Skin of body (tissue), 2 donors: ENCODE data around the gene DDX3X. TPM values are rescaled to one million over a fixed set of nuclear protein-coding genes. Genes with fewer than 3 reads are reported as not detected.
"Not testable (repeated sequence)": the region's sequence is repeated elsewhere in the genome, so short reads cannot be mapped to it uniquely, and the experiment has no call there.

ENCODE experiments used
- DNase-seq: peaks from one replicate; lab custom pipeline; 2025; lab: John Stamatoyannopoulos, UW
- total RNA-seq: library from RNA; depleted of rRNA; stranded (reverse); fragments of >200 nt; gene quantifications from one replicate; pipeline ENCODE4 v1.2.3, GENCODE V29; 2014

The DDX3X gene
- total RNA-seq, 1 donor from 2014 or later, result 282 TPM

- DNase-seq, result no peak
Observed at GRCh38 chrX:41369152-41369551, 35.2 kb downstream of the DDX3X start.

- DNase-seq, result not testable (repeated sequence)
Observed at GRCh38 chrX:41371575-41371974, 37.6 kb downstream of the DDX3X start.

- no peak for DNase-seq
Observed at GRCh38 chrX:41373989-41374606, 40.1 kb downstream of the DDX3X start.

- no peak for DNase-seq
Observed at GRCh38 chrX:41377624-41378023, 43.7 kb downstream of the DDX3X start.

- no peak for DNase-seq
Observed at GRCh38 chrX:41381685-41382084, 47.7 kb downstream of the DDX3X start.

- no peak for DNase-seq
Observed at GRCh38 chrX:41382714-41383645, 49.0 kb downstream of the DDX3X start.

GRCh38 chrX:41384051-41384705 lies 50.2 kb downstream of the DDX3X start:
- DNase-seq, result no peak

- DNase-seq, result no peak
Observed at GRCh38 chrX:41386222-41386990, 52.4 kb downstream of the DDX3X start.

- no peak for DNase-seq
Observed at GRCh38 chrX:41388543-41388942, 54.6 kb downstream of the DDX3X start.

- DNase-seq, result no peak
Observed at GRCh38 chrX:41389311-41389888, 55.4 kb downstream of the DDX3X start.

GRCh38 chrX:41390576-41390975 lies 56.6 kb downstream of the DDX3X start:
- not testable (repeated sequence) for DNase-seq

GRCh38 chrX:41391606-41392005 lies 57.6 kb downstream of the DDX3X start:
- DNase-seq, result no peak

GRCh38 chrX:41394293-41394692 lies 60.3 kb downstream of the DDX3X start:
- DNase-seq, result no peak

GRCh38 chrX:41397219-41397618 lies 63.3 kb downstream of the DDX3X start:
- no peak for DNase-seq

- DNase-seq, result no peak
Observed at GRCh38 chrX:41397768-41398167, 63.8 kb downstream of the DDX3X start.

- DNase-seq, result not testable (repeated sequence)
Observed at GRCh38 chrX:41402556-41402955, 68.6 kb downstream of the DDX3X start.

GRCh38 chrX:41405551-41405950 lies 71.6 kb downstream of the DDX3X start:
- DNase-seq, result no peak

GRCh38 chrX:41406201-41406600 lies 72.2 kb downstream of the DDX3X start:
- DNase-seq, result no peak

GRCh38 chrX:41407816-41408215 lies 73.9 kb downstream of the DDX3X start:
- DNase-seq, result no peak

- DNase-seq, result no peak
Observed at GRCh38 chrX:41408576-41408975, 74.6 kb downstream of the DDX3X start.

GRCh38 chrX:41409006-41409405 lies 75.0 kb downstream of the DDX3X start:
- no peak for DNase-seq
